SK-N-SH treated with all-trans-retinoic acid at 6 μM for 48 hours (cell line): Measurements from ENCODE around the gene AP3B1.

Experiments
- PATZ1 ChIP-seq: fragments of 250-450 bp; sonication (Bioruptor Pico); IDR thresholded peaks from 2 replicates; pipeline ENCODE4 v1.8.0; 2020; ENCODE audit warnings: mild to moderate bottlenecking, moderate library complexity, borderline replicate concordance
- RARB ChIP-seq: fragments of 250-450 bp; sonication (Bioruptor Pico); IDR thresholded peaks from 2 replicates; pipeline ENCODE4 v1.8.0; 2021; ENCODE audit warnings: mild to moderate bottlenecking, moderate library complexity
- ZNF565 ChIP-seq: fragments of 450-650 bp; formaldehyde crosslinking; conservative IDR thresholded peaks from 2 replicates; pipeline ENCODE4 v1.5.0; 2020; ENCODE audit warnings: low read depth, mild to moderate bottlenecking, moderate library complexity
- ZNF8 ChIP-seq: fragments of 450-650 bp; formaldehyde crosslinking; IDR thresholded peaks from 2 replicates; pipeline ENCODE4 v1.5.0; 2020; ENCODE audit warnings: mild to moderate bottlenecking, moderate library complexity
- TF ChIP-seq, protein P1 (sequence below): fragments of 250-450 bp; sonication (Bioruptor Pico); IDR thresholded peaks from 2 replicates; pipeline ENCODE4 v1.5.1; 2020; ENCODE audit warnings: low read depth, mild to moderate bottlenecking, moderate library complexity

DNA sequence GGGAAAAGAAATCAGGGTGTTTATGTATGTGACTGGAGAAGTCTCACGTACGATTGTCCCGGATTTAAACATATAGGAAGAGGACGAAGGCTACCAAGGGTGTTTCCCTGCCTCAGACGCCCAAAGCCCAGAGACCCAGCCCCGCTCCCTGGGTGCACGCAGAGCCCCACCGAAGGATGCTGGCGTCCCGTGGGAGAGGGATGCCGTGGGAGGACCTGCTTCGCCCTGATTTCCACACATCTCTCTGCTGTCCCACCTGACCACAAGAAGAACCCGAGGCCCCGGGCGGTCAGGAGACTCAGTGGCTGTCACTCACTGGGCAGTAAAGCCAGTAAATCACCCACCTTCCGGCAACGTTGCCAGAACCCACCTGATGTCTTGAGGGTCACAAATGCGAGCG lies 306.5 kb downstream of the AP3B1 start:
- TF ChIP-seq ZNF565 (CRISPR knock-in tag) (no peak), RARB (CRISPR knock-in tag) (no peak), PATZ1 (CRISPR knock-in tag) (no peak), ZNF8 (CRISPR knock-in tag) (no peak)
- TF ChIP-seq, protein P1, sequence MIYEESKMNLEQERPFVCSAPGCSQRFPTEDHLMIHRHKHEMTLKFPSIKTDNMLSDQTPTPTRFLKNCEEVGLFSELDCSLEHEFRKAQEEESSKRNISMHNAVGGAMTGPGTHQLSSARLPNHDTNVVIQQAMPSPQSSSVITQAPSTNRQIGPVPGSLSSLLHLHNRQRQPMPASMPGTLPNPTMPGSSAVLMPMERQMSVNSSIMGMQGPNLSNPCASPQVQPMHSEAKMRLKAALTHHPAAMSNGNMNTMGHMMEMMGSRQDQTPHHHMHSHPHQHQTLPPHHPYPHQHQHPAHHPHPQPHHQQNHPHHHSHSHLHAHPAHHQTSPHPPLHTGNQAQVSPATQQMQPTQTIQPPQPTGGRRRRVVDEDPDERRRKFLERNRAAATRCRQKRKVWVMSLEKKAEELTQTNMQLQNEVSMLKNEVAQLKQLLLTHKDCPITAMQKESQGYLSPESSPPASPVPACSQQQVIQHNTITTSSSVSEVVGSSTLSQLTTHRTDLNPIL (CRISPR knock-in tag): no peak
